ENCODE data around the gene SREBF1. TPM values are rescaled to one million over a fixed set of nuclear protein-coding genes. Genes with fewer than 3 reads are reported as not detected.

Gene SREBF1
- total and polyA plus RNA-seq, 2 of the 4 experiments (the other 2 are of a cell fraction), result 3.4 to 20.4 TPM

DNA sequence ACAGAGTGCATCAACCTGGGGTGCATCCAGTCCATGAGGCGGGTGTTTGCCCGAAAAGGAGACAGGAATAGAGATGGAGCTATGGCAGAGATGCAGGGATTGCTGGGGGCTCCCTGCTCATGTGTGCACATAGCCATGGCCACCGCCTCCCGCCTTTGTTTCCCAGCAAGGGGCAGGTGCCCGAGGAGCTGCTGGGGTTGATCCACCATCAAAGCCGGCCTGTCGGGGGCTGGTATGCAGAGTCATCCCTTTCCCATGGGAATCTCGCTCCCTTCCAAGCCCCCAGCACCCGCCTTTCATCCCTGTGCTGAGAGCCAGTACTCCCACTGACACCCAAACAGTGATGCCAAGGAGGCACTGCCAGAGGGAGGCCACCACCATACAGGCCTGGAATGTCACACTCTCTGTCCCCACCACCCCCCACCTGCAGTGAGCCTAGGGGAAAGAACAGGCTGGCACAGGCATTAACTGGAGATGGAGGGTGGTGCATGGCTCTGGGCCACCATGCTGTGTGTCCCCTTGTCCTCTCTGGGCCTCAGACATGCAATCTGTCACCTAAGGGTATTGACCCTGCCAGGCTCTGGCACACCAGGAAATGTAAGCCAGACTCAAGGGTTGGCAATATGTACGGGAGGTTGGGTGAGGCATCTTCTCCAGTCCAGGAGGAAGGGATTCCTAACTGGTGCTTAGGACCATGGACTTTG is 65.1 kb downstream of the SREBF1 start:
- no peaks in the 10 kb centered on the region for H3K27me3 ChIP-seq (ENCODE audit: control insufficient read depth, insufficient read depth, low read length)
- H3K4ac ChIP-seq (ENCODE audit: low read depth, low read length), result no peak overlapping the region
- H2AK5ac ChIP-seq (ENCODE audit: low read depth, low read length), result no peak overlapping the region; the same call in 1 of the 2 replicates
- peaks cover 98% of the 10 kb centered on the region for H4K20me1 ChIP-seq (ENCODE audit: insufficient read depth, low read length)
- peaks cover 40% of the 10 kb centered on the region for H3K4me1 ChIP-seq (ENCODE audit: control insufficient read depth, insufficient read depth, low read length)
- H3K18ac ChIP-seq (ENCODE audit: low read depth, low read length), result no peak overlapping the region
- no peak overlapping the region for H3K4me3 ChIP-seq (ENCODE audit: insufficient read depth, low read depth, low read length)
- no peak overlapping the region for H3K4me2 ChIP-seq (ENCODE audit: low read depth, low read length)
- H3K9me3 ChIP-seq (ENCODE audit: control insufficient read depth, insufficient read depth, low read length), result no peaks in the 10 kb centered on the region
- no peak overlapping the region for H2BK20ac ChIP-seq (ENCODE audit: low read depth, low read length)
- no peak overlapping the region for H4K8ac ChIP-seq (ENCODE audit: low read depth in 2 of 2, low read length in 2 of 2)
- BruUV-seq (replicated peaks), result no TSS peak
- H3K9ac ChIP-seq (ENCODE audit: low read depth, low read length), result no peak overlapping the region
- TF ChIP-seq, protein P1, sequence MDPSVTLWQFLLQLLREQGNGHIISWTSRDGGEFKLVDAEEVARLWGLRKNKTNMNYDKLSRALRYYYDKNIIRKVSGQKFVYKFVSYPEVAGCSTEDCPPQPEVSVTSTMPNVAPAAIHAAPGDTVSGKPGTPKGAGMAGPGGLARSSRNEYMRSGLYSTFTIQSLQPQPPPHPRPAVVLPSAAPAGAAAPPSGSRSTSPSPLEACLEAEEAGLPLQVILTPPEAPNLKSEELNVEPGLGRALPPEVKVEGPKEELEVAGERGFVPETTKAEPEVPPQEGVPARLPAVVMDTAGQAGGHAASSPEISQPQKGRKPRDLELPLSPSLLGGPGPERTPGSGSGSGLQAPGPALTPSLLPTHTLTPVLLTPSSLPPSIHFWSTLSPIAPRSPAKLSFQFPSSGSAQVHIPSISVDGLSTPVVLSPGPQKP (IDR thresholded peaks at IDR 0.05; ENCODE audit: borderline replicate concordance, low read depth, low read length), result no peak
- no peak for TF ChIP-seq RFX5 (IDR thresholded peaks at IDR 0.05; ENCODE audit: low read depth, low read length)
- no peak for TF ChIP-seq MXI1 (IDR thresholded peaks at IDR 0.05; ENCODE audit: borderline replicate concordance, low read depth, low read length)
- no peak for TF ChIP-seq MAZ (IDR thresholded peaks at IDR 0.05; ENCODE audit: borderline replicate concordance, low read depth, low read length)
- TF ChIP-seq SMC3 (IDR thresholded peaks at IDR 0.05; ENCODE audit: low read depth, low read length), result no peak
- no peak for TF ChIP-seq NFE2L2 (IDR thresholded peaks at IDR 0.05; ENCODE audit: low read depth, low read length)
- no peak for TF ChIP-seq MAFK (IDR thresholded peaks at IDR 0.05; ENCODE audit: low read depth, low read length)
- no peak for TF ChIP-seq CHD1 (IDR thresholded peaks at IDR 0.05; ENCODE audit: low read depth, low read length)
- no peak for TF ChIP-seq FOS (IDR thresholded peaks at IDR 0.05; ENCODE audit: low read depth, low read length)
- TF ChIP-seq POLR2A (IDR thresholded peaks at IDR 0.05; ENCODE audit: low read depth, low read length), result no peak
- TF ChIP-seq, protein P2, sequence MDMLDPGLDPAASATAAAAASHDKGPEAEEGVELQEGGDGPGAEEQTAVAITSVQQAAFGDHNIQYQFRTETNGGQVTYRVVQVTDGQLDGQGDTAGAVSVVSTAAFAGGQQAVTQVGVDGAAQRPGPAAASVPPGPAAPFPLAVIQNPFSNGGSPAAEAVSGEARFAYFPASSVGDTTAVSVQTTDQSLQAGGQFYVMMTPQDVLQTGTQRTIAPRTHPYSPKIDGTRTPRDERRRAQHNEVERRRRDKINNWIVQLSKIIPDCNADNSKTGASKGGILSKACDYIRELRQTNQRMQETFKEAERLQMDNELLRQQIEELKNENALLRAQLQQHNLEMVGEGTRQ (IDR thresholded peaks at IDR 0.05; ENCODE audit: low read depth, low read length), result no peak
- TF ChIP-seq RAD21 (IDR thresholded peaks at IDR 0.05; ENCODE audit: low read length), result no peak
- TF ChIP-seq CEBPB (IDR thresholded peaks at IDR 0.05; ENCODE audit: low read depth, low read length), result no peak
- TF ChIP-seq BHLHE40 (IDR thresholded peaks at IDR 0.05; ENCODE audit: low read depth, low read length), result no peak
- TF ChIP-seq RCOR1 (IDR thresholded peaks at IDR 0.05; ENCODE audit: insufficient replicate concordance, low read length), result no peak
- TF ChIP-seq, protein P3, sequence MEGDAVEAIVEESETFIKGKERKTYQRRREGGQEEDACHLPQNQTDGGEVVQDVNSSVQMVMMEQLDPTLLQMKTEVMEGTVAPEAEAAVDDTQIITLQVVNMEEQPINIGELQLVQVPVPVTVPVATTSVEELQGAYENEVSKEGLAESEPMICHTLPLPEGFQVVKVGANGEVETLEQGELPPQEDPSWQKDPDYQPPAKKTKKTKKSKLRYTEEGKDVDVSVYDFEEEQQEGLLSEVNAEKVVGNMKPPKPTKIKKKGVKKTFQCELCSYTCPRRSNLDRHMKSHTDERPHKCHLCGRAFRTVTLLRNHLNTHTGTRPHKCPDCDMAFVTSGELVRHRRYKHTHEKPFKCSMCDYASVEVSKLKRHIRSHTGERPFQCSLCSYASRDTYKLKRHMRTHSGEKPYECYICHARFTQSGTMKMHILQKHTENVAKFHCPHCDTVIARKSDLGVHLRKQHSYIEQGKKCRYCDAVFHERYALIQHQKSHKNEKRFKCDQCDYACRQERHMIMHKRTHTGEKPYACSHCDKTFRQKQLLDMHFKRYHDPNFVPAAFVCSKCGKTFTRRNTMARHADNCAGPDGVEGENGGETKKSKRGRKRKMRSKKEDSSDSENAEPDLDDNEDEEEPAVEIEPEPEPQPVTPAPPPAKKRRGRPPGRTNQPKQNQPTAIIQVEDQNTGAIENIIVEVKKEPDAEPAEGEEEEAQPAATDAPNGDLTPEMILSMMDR (conservative IDR thresholded peaks at IDR 0.05; ENCODE audit: low read depth, low read length), result no peak
- H3K36me3 ChIP-seq (ENCODE audit: control insufficient read depth, insufficient read depth, low read length), result no peaks in the 10 kb centered on the region
- ATAC-seq (ENCODE audit: low read depth) (no peak), DNase-seq (no peak)
- no peak overlapping the region for H2AK9ac ChIP-seq (replicated peaks; ENCODE audit: low read depth, low read length, poor library complexity)
- no peak overlapping the region for H2BK120ac ChIP-seq (ENCODE audit: low read depth, low read length)
- H3K56ac ChIP-seq (ENCODE audit: extremely low read depth, insufficient read depth, low read length), result no peak overlapping the region
- H2BK5ac ChIP-seq (ENCODE audit: low read depth, low read length, poor library complexity, severe bottlenecking), result no peak overlapping the region
- H4K91ac ChIP-seq (ENCODE audit: insufficient read depth, low read depth, low read length), result no peak overlapping the region
- intact Hi-C loops (cut with micrococcal nuclease), result no loop called here
- H2BK15ac ChIP-seq (ENCODE audit: low read depth, low read length), result no peak overlapping the region
- H2AFZ ChIP-seq (replicated peaks; ENCODE audit: low read length, poor library complexity), result no peak overlapping the region
- H3K9me1 ChIP-seq (ENCODE audit: insufficient read depth, low read length), result peaks cover 37% of the 10 kb centered on the region
- ChIA-PET CTCF (no interaction called here), POLR2A (ENCODE audit: unreplicated experiment) (no interaction called here)
- dilution Hi-C loops (cut with HindIII; ENCODE audit: low sequenced_read_pairs, unreplicated experiment), result no loop called here
- no peak overlapping the region for H3K27ac ChIP-seq (ENCODE audit: insufficient read depth, low read length)
- H3K23ac ChIP-seq (ENCODE audit: low read depth, low read length), result no peak overlapping the region
- H4K5ac ChIP-seq (ENCODE audit: low read depth, low read length), result no peak overlapping the region
- H3K79me1 ChIP-seq (ENCODE audit: low read depth in 1 of 2, low read length in 2 of 2), result peaks cover 44 to 98% of the 10 kb centered on the region in 2 experiments
- H3K14ac ChIP-seq (replicated peaks; ENCODE audit: low read depth, low read length), result no peak overlapping the region
- WGBS, 2 experiments (ENCODE audit: extremely low coverage in 2 of 2, insufficient read length in 1 of 2), result 97% methylated on average over 5 of the region's 10 CpGs; no CpG with 5 or more reads in 1 of the 2 experiments
- in situ Hi-C loops (cut with MboI; ENCODE audit: low sequenced_read_pairs), result no loop called here

All from IMR-90 (cell line).